Measurements from ENCODE around the gene SIL1. TPM values are rescaled to one million over a fixed set of nuclear protein-coding genes. Genes with fewer than 3 reads are reported as not detected.

The SIL1 gene
- total and polyA plus RNA-seq, 9 of the 15 experiments (the other 6 are each of a cell fraction or from before 2014, with no cell fraction given) = 1.3 to 30.5 (median 18.1) TPM

- Histone ChIP-seq H3K4me1 (replicated peaks in 1 of 2; ENCODE audit: control insufficient read depth in 2 of 2, insufficient read depth in 2 of 2, low read length in 2 of 2) (peaks cover 3 to 11% of the 10 kb centered on the region in 2 experiments; a peak in 3 of 5 replicates), H3K27ac (ENCODE audit: extremely low read depth, low read depth, low read length) (no peak overlapping the region), H3K9ac (ENCODE audit: insufficient read depth in 1 of 2, low read depth in 2 of 2, low read length in 2 of 2) (no peak overlapping the region), H3K4me2 (ENCODE audit: insufficient read depth, low read length) (no peak overlapping the region), H2AFZ (ENCODE audit: low read depth, low read length) (no peak overlapping the region), H3K9me1 (ENCODE audit: control insufficient read depth, insufficient read depth, low read length) (no peaks in the 10 kb centered on the region), H3K4me3 (no peak overlapping the region), H3K9me3 (replicated peaks; ENCODE audit: control insufficient read depth, insufficient read depth, low read depth, low read length) (no peaks in the 10 kb centered on the region), H4K20me1 (replicated peaks; ENCODE audit: control insufficient read depth, insufficient read depth, low read length) (peaks cover 23% of the 10 kb centered on the region), H3K36me3 (ENCODE audit: control insufficient read depth, insufficient read depth, low read length) (no peaks in the 10 kb centered on the region; the same call in 2 of the 3 replicates), H3K79me2 (ENCODE audit: control insufficient read depth, insufficient read depth, low read length) (no peaks in the 10 kb centered on the region; the same call in 2 of the 3 replicates), H3K27me3 (ENCODE audit: control insufficient read depth in 2 of 2, insufficient read depth in 2 of 2, low read length in 2 of 2) (no peaks in the 10 kb centered on the region)
- no peak for DNase-seq (ENCODE audit: extremely low read depth in 1 of 4, low spot score in 3 of 4)
- FAIRE-seq = no peak
- ATAC-seq = no peak
- in situ Hi-C loops (cut with MboI) = no loop called here
- BruUV-seq (replicated peaks) = no TSS peak
- ChIA-PET POLR2A (no interaction called here), CTCF (ENCODE audit: low intra/inter-chr PET ratio) (no interaction called here)
- WGBS (ENCODE audit: insufficient coverage, low coverage, missing lambda C conversion rate) = 61% methylated on average over 3 of the region's 3 CpGs
- intact Hi-C loops (cut with micrococcal nuclease) = no loop called here
- TF ChIP-seq TRIM28 (IDR thresholded peaks at IDR 0.05) (no peak), HNRNPL (IDR thresholded peaks at IDR 0.05; ENCODE audit: low read depth, low read length) (no peak), ZNF318 (IDR thresholded peaks at IDR 0.05; ENCODE audit: borderline replicate concordance in 1 of 2, low read depth in 1 of 2) (no peak), ZNF589 (CRISPR knock-in tag; IDR thresholded peaks at IDR 0.05; ENCODE audit: low read depth) (no peak), ZNF695 (CRISPR knock-in tag; IDR thresholded peaks at IDR 0.05) (no peak), LCOR (CRISPR knock-in tag; IDR thresholded peaks at IDR 0.05) (no peak), MEIS2 (IDR thresholded peaks at IDR 0.05; ENCODE audit: partially characterized antibody) (no peak)
- TF ChIP-seq, protein P1, sequence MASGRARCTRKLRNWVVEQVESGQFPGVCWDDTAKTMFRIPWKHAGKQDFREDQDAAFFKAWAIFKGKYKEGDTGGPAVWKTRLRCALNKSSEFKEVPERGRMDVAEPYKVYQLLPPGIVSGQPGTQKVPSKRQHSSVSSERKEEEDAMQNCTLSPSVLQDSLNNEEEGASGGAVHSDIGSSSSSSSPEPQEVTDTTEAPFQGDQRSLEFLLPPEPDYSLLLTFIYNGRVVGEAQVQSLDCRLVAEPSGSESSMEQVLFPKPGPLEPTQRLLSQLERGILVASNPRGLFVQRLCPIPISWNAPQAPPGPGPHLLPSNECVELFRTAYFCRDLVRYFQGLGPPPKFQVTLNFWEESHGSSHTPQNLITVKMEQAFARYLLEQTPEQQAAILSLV (tag; IDR thresholded peaks at IDR 0.05) = no peak
These were observed 8.0 kb downstream of the SIL1 start for GRCh38 chr5:139190125-139190524.
